GM18498 (cell line): ENCODE results near the gene HS3ST5.
"Not testable (repeated sequence)": the region's sequence is repeated elsewhere in the genome, so short reads cannot be mapped to it uniquely, and the experiment has no call there.

Experiments
- ATAC-seq: cut with Tn5 transposase; IDR thresholded peaks from one replicate; pipeline ENCODE4 v1.9.1; 2021; ENCODE audit warnings: mild to moderate bottlenecking, moderate library complexity; ENCODE audit not compliant: unreplicated experiment

Gene HS3ST5

DNA sequence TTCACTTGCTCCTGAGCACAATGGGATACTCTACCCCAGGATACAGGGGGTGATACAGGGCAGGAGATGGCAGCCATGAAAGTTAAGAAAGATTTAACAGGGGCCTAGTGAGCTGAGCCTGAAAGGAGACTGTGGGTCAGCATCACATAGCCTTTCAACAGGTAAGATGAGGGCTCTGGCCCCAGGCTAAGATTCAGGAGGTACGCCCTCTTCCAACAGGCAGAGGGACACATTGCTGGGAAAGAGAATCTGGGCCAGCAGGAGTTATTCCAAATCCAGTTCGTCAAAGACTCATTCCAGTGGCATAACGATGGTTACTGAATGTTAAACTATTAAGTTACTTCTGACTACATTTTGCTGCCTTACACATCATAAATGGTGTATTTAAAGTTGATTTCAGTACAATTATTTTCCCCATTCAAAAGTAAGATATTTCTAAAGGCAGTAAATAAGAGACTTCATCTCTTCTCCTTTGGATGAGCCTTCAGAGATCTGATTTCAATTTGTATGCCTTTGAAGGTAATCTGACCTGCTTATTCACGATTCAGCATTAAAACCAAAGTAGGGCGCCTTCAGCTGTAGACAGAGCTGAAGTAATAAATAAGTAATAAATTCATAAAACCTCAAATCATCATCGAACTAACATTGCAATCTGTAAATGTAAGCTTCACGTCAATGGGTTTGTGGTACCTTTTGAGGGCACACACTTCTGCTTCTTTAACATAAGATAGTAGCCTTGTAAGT, 62.4 kb downstream of the HS3ST5 start:
- no peak for ATAC-seq

GRCh38 chr6:114277220-114277619, 65.6 kb downstream of the HS3ST5 start:
- no peak for ATAC-seq

GRCh38 chr6:114276783-114277182, 66.0 kb downstream of the HS3ST5 start:
- ATAC-seq: no peak

DNA sequence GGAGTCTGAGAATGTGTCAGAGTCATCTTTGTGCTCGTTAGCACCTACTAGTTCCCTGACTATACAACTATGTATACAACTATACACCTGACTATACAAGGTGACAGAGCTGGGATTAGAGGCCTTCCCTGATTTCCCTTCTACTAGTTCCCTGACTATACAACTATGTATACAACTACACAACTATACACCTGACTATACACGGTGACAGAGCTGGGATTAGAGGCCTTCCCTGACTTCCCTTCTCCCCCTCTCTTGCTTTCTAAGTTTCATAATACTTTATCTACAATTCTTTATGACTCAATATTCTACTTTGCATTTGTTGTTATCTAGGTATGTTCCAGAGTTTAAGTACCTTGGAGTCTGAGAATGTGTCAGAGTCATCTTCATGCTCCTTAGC, 68.0 kb downstream of the HS3ST5 start:
- ATAC-seq: no peak

GRCh38 chr6:114272582-114272981, 70.2 kb downstream of the HS3ST5 start:
- no peak for ATAC-seq

DNA sequence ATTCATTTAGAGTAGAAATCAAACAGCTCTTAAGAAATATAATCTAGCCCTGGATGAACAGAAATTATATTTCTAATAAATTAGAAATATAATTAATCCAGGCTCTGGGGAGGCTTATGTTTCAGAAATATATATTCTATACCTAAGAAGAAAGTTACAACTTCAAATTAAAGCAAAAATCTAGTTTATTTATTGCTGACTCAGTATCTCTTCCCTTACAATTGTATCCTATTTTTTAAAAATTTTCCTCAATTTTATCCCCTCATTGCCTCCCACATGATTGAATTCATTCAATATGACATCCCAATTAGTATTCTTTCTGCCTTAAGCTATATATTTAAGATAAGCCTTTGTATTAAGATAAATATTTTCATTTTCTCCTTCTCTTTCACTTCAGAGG, 71.4 kb downstream of the HS3ST5 start:
- no peak for ATAC-seq

DNA sequence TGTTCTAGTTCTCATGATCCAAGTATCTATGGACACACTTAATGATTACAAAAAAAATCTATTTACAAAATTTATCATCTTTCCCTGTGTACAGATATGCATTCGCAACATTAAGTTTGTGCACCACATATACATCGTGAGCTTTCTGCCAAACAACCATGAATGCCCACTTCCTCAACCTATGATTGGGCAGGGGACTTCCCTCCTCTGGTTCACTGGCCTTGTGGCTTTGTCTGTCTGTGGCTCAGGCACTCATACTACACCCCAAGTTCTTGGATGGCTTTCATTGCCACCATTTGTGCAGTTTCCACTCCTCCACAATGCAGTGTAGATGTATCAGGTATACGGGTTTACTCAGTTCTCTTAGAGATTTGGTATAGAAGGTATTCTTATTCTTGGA, 74.9 kb downstream of the HS3ST5 start:
- peak; percentile 60 for ATAC-seq

GRCh38 chr6:114260810-114261209, 82.0 kb downstream of the HS3ST5 start:
- no peak for ATAC-seq

GRCh38 chr6:114258376-114258775, 84.4 kb downstream of the HS3ST5 start:
- ATAC-seq: no peak

- no peak for ATAC-seq
Measured at GRCh38 chr6:114253431-114253830, 89.4 kb downstream of the HS3ST5 start.

GRCh38 chr6:114249522-114249921, 93.3 kb downstream of the HS3ST5 start:
- ATAC-seq: no peak

- no peak for ATAC-seq
Measured at GRCh38 chr6:114247101-114247500, 95.7 kb downstream of the HS3ST5 start.

- no peak for ATAC-seq
Measured at GRCh38 chr6:114240796-114241195, 102.0 kb downstream of the HS3ST5 start.

DNA sequence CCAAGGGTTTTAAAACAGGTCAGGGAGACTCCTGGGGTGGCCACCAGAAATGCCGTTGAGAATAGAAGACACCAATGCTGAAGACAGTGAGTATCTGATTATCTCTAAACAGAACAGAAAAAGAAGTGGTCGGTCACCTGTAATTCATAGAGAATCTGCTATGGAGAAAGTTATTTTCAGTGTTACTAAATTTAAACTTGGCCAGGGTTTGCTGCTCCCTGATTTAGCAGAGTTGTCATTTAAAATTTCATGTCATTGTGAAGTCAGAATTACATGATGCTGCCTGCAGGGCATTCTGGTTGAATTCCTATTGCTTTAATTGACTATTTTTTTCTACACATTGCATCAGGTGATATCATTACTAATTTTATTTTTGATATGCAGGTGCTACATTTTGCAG, 114.1 kb downstream of the HS3ST5 start:
- no peak for ATAC-seq

DNA sequence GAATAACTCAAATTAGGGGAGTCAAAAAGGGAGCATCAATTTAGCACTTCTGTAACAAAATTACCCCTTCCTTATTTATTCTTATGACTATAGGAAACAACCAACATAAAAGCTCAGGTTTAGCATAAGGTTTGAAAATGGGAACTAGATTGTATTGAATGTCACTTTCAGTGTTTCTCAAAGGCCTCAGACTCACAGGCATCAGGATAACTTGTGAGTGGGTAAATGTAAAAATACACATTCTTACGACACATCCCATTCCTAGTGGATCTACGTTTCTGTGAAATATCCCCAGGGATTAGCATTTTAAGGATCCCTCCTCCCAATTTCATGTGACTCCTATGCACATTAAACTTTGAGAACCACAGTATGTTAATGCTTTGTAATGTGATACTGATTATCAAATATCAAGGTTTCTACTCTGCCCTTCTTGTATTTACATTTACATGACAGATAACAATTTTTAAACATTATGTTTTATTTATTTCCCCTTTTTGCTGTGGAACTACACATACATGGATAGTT, 114.8 kb downstream of the HS3ST5 start:
- no peak for ATAC-seq

- no peak for ATAC-seq
Measured at GRCh38 chr6:114220241-114220640, 122.6 kb downstream of the HS3ST5 start.

GRCh38 chr6:114218437-114219340, 124.1 kb downstream of the HS3ST5 start:
- no peak for ATAC-seq

DNA sequence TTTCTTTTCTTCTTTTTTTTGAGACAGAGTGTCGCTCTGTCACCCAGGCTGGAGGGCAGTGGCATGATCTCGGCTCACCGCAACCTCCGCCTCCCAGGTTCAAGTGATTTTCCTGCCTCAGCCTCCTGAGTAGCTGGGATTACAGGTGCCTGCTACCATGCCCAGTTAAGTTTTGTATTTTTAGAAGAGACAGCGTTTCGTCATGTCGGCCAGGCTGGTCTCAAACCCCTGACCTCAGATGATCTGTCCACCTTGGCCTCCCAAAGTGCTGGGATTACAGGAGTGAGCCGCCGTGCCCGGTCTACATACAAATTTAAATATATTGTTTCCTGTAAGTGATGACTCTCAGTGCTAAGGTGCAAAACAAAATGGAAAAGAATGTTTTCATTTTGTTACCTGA, 124.8 kb downstream of the HS3ST5 start:
- ATAC-seq: not testable (repeated sequence)

- ATAC-seq: no peak
Measured at GRCh38 chr6:114216789-114217467, 125.9 kb downstream of the HS3ST5 start.

GRCh38 chr6:114210467-114210866, 132.4 kb downstream of the HS3ST5 start:
- ATAC-seq: no peak

DNA sequence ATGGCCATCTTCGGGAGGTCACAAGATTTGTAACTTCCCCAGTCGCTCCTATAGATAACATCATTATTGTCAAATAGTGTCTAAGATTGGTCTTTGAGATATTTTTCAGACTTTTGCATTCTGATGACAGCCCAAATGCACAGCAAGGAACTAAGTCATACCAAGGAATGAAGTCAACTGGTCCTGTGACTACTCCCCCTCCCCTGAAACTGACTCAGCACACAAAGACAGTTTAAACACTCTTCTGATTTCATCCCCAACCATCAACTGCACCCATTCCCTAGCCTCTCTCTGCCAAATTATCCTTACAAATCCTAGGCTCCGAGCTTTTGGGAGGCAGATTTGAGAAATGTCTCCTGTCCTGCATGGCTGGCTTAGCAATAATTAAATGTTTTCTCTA, 139.4 kb downstream of the HS3ST5 start:
- ATAC-seq: no peak
